ENCODE data around the gene DDIT3.

DDIT3 gene

DNA sequence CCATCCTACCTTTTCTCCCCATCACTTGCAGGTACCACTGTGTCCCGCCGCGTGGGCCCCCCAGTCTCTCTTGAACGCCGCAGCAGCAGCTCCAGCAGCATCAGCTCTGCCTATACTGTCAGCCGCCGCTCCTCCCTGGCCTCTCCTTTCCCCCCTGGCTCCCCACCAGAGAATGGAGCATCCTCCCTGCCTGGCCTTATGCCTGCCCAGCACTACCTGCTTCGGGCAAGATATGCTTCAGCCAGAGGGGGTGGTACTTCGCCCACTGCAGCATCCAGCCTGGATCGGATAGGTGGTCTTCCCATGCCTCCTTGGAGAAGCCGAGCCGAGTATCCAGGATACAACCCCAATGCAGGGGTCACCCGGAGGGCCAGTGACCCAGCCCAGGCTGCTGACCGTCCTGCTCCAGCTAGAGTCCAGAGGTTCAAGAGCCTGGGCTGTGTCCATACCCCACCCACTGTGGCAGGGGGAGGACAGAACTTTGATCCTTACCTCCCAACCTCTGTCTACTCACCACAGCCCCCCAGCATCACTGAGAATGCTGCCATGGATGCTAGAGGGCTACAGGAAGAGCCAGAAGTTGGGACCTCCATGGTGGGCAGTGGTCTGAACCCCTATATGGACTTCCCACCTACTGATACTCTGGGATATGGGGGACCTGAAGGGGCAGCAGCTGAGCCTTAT is 49.9 kb downstream of the DDIT3 start:
- in situ Hi-C loops (cut with HindIII; ENCODE audit: low sequenced_read_pairs) = no loop called here

DNA sequence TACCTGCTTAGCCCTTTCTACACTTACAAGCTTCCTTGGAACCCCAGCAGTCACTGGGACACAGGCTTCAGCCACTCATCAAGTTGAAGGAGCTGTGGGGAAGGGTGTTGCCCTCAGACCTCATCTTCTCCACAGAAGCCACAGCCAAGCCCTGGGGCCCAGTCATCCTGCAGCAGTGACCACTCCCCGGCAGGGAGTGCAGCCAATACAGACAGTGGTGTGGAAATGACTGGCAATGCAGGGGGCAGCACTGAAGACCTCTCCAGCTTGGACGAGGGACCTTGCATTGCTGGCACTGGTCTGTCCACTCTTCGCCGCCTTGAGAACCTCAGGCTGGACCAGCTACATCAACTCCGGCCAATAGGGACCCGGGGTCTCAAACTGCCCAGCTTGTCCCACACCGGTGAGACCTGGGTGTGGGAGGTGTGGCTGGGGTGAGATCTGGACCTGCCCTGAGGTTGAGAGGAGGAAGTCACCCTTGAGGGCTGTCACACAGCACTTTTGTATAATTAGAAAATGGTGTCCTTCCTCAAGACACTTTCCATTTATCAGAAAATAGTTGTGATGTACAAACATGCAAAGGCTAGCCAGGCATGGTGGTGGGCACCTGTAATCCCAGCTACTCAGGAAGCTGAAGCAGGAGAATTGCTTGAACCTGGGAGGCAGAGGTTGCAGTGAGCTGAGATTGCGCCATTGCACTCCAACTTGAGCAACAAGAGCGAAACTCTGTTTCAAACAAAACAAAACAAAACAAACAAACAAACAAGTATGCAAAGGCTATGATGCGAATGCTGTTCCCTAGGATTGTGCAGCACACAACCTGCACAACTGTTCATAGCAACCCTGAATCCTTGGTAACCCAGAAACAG is 50.8 kb downstream of the DDIT3 start:
- in situ Hi-C loops (cut with HindIII; ENCODE audit: low sequenced_read_pairs) = no loop called here

DNA sequence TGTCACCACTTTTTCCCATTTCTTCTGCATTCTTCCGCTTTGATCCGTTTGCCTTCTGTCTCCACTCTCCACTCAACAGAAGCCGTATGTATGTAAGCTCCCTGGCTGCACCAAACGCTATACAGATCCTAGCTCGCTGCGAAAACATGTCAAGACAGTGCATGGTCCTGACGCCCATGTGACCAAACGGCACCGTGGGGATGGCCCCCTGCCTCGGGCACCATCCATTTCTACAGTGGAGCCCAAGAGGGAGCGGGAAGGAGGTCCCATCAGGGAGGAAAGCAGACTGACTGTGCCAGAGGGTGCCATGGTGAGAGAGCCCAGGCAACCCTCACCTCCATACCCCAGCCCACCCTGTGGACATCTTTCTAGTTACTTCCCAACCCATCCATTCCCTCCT is 52.4 kb downstream of the DDIT3 start:
- in situ Hi-C loops (cut with HindIII; ENCODE audit: low sequenced_read_pairs) = no loop called here

DNA sequence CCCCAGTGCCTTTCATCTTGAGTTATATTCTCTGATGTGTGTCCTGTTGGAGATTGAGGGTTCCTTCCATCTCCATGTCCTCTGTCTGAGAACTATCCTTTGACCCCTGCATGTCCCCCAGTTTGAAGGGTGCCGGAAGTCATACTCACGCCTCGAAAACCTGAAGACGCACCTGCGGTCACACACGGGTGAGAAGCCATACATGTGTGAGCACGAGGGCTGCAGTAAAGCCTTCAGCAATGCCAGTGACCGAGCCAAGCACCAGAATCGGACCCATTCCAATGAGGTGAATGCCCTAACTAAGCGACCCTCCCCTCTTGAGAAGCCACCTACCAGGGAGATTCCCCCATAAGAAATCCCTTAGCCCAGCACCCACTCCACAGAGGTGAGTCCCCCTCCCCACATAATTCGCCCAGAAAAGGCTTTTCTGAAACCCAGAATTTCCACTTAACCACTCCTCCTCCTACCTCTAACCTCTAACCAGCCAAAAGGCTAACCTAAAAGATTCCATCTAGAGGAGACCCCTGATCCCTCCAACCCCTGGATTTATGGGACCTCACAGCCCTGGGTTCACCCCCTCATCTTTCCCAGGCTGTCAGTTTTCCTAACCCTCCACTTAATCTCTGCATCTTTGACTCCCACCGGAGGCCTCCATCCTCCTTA is 53.0 kb downstream of the DDIT3 start:
- in situ Hi-C loops (cut with HindIII; ENCODE audit: low sequenced_read_pairs) = no loop called here
